GM19395 (cell line): ENCODE results near the gene LTV1.
"Not testable (repeated sequence)": the region's sequence is repeated elsewhere in the genome, so short reads cannot be mapped to it uniquely, and the experiment has no call there.

Experiments used
- ATAC-seq: cut with Tn5 transposase; IDR thresholded peaks from one replicate; pipeline ENCODE4 v1.9.1; 2021; ENCODE audit warnings: mild to moderate bottlenecking, moderate library complexity; ENCODE audit not compliant: unreplicated experiment

Gene LTV1

DNA sequence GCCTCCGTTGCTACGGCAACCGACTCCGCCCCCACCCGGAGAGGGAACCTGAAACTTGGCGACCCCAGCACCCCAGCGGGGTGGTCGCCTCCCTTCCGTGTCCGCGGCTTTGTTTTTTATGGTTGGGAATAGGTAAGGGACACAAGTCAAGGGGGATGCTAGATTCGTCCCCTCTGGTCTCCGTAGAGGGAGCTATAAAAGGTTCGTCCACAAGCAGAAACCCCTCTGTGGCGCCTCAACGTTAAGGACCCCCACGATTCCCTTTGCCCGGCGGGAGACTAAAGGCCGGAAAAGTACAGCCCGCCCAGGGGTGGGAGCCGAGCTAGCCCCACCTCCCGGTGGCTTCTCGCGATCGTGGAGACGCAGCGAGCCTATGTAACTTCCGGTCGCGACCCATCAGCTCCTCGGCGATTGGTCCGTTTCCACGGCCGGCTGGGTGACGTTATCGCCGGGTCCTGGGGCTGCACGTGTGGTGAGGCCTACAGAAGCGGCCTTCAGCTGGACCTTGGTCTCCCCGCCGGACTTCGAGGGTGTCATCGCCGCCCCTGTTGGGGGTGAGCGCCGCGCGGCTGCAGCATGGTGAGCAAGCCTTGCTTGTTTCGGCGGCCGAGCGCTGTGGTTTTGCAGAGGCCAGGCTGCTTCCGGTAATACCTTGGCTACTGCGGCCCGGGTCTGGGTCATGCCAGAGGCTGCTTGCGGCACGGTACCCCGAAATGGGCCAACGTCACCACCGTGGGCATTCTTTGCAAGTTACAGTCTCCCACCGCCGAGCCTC, at the start of gene LTV1:
LTV1 (plus strand) TSS at position 437 of the 775 bp plus-strand sequence; CDS start at position 577, 140 bp downstream.
- ATAC-seq: peak; percentile 100

- ATAC-seq: not testable (repeated sequence)
Measured at GRCh38 chr6:143796551-143796950, 46.6 kb upstream of the LTV1 start.

DNA sequence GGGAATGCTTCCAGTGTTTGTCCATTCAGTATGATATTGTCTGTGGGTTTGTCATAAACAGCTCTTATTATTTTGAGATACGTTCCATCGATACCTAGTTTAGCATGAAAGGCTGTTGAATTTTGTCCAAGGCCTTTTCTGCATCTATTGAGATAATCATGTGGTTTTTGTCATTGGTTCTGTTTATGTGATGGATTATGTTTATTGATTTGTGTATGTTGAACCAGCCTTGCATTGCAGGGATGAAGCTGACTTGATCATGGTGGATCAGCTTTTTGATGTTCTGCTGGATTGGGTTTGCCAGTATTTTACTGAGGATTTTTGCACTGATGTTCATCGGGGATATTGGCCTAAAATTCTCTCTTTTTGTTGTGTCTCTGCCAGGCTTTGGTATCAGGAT, 44.7 kb upstream of the LTV1 start:
- ATAC-seq: not testable (repeated sequence)

DNA sequence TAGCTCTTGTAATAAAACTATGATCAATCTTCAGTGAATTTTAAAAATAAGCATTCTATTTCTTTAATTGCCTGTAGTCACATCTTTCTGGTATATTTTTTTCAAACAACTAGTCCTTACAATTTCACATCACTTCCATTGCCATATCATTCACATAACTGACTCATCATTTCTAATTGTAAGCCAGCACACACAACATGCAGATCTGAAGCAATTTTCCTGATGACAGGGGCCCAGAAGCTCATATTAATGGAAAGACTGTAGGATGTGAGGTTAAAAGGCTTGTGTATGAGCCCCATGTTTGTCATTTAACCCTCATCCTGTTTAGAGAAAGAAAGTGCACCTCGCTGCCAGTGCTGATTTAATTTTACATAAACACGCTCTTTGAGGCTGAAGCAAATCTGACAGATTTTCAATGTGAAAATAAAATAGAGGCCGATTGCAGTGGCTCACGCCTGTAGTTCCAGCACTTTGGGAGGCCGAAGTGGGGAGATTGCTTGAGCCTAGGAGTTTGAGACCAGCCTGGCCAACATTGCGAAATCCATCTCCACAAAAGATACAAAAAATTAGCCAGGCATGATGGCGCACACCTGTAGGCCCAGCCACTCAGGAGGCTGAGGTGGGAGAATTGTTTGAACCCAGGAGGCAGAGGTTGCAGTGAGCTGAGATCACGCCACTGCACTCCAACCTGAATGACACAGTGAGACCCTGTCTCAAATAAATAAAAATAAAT, 40.1 kb upstream of the LTV1 start:
- ATAC-seq: no peak

- ATAC-seq: no peak
Measured at GRCh38 chr6:143803769-143804568, 39.2 kb upstream of the LTV1 start.

DNA sequence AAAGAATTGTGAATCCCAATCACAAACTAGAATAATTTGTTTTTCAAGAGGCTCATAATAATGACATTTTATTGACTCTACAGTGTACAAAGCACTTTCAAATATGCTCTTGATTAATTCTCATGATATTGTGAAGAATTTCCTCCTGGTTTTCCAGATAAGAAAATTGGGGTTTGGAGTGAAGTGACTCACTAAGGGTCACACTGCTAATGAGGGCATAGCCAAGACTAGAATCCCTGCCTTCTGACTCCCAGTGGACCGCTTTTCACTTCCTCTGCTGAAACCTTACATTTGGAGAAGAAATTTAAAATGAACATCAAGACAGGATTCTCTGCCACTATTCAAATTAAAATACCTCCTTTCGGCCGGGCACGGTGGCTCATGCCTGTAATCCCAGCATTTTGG, 38.3 kb upstream of the LTV1 start:
- no peak for ATAC-seq

DNA sequence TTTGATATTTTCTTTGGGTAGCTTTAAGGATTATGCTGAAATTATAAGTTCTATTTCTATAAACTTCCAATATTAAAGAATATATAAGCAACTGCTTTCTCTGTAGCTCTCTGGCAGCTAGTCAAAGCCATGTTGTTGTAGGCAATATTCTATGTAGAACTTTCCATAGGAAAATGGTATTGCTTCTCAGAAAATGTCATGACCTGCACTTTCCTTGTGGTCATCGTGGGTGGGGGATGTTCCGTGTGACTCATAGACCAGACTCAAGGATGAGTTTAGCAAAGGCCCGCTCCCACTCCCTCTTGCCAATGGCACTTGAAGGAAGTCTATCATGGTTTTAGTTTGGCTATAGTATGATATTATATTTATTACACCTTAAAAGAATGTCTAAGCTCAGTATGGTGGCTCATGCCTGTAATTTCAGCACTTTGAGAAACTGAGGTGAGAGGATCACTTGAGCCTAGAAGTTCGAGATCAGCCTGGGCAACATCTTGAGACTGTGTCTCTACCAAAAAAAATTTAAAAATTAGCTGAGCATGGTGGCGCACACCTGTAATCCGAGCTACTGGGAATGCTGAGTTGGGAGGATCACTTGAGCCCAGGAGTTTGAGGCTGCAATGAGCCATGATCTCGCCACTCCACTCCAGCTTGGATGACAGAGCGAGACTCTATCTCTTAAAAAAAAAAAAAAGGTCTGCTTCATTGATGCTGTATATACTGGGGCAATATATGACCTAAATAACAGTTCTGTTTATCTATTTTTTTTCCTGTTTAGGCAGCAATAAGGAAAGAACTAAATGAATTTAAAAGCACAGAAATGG, 36.6 kb upstream of the LTV1 start:
- no peak for ATAC-seq

GRCh38 chr6:143807103-143807772, 35.9 kb upstream of the LTV1 start:
- no peak for ATAC-seq

DNA sequence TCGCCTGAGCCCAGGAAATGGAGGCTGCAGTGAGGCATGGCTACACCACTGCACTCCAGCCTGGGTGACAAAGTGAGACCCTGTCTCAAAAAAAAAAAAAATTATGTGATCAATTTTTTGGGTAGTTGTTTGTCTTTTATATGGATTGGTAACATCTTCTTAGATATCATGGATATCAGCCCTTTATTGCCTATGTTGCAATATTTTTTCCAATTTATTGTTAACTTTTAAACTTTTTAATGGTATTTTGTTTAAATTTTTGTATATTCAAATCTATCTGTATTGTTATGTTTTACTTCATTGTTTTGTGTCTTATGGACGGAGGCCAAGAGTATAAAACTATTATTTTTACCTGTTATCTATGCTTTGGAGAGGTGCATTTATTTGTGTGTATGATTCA, 32.4 kb upstream of the LTV1 start:
- no peak for ATAC-seq

DNA sequence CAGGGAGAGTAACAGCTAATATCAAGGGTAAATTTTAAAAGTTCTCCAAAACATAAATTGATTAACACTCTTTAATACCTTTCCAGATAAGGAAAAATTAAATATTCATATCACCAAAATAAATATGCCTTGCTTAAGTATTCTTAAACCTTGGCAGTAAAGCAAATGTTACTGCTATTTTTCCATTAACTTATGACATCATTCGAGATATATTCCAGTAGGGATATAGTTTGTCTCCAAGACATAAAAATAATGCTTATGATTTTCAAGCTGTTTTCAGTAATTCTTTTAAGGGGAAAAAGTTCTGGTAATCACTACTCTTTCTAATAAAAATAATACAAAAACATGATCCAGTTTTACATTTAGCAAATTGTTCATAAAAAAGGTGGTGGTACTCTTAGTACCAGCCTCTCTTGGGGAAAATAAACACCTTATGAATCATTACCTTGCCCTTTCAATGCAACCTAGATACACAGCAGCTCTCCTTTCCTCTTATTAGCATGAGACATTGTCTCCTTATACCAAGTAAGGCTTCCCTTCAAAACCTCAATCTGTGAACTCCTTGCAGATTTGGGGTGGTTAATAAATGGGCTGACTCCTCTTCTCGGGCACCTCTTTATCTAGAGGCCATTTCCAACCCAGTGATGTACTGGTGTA, 31.5 kb upstream of the LTV1 start:
- no peak for ATAC-seq

- no peak for ATAC-seq
Measured at GRCh38 chr6:143817621-143818020, 25.5 kb upstream of the LTV1 start.

GRCh38 chr6:143821359-143821758, 21.8 kb upstream of the LTV1 start:
- ATAC-seq: no peak

- no peak for ATAC-seq
Measured at GRCh38 chr6:143822584-143823024, 20.5 kb upstream of the LTV1 start.

DNA sequence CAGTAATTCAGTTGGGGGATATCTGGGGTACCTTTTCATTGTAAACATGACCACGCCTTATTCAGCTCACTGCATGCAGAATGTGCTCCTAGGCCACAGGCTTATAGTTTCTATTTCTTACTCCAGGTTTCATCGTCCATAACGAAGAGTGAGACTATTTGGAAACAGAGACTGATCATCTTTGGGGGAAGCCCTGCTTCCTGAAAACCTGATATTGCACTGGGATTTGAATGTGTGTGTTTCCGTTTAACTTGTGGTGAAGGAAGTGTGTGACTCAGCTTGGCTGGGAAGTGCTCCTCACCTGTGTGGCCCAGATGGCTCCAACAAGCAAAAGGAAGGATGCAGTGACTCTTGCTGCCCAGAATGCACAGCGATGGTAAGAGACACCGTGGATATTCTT, 19.6 kb upstream of the LTV1 start:
- no peak for ATAC-seq

DNA sequence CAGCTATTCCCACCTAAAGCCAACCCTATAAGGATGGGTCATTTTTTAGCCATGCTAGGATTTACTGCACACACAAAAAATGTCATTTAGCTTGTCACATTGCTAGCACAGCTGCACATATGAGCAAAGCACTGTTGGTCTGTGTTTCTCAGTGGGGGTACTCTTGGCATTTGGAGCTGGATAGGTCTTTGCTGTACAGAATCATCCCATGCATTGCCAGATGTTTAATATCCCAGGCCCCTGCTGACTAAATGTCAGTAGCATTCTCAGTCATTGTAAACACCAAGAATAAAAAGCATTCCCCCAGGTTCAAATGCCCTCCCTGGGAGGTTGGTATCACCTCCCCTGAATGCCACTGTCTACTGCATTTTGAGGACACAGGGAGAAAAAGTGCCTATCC, 14.6 kb upstream of the LTV1 start:
- ATAC-seq: no peak

DNA sequence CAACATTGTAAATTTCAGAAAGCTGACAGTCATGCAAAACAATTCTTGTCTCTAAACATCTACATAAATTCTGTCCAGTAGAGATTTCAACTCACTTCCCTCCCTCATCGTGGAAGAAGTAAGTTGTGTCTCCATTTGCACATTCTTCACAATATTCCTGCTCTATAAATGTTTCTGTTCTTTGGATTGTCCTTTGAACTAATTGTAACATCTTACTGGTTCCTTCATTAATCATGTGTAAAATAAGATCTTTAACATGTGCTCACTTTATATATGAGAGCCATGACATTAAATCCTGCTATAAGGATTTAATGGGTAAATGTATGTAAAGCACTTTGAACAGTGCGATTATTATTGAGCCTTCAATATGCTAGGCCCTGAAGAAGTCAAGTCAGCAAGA, 7.0 kb upstream of the LTV1 start:
- ATAC-seq: no peak

GRCh38 chr6:143838395-143838794, 4.7 kb upstream of the LTV1 start:
- ATAC-seq: no peak

DNA sequence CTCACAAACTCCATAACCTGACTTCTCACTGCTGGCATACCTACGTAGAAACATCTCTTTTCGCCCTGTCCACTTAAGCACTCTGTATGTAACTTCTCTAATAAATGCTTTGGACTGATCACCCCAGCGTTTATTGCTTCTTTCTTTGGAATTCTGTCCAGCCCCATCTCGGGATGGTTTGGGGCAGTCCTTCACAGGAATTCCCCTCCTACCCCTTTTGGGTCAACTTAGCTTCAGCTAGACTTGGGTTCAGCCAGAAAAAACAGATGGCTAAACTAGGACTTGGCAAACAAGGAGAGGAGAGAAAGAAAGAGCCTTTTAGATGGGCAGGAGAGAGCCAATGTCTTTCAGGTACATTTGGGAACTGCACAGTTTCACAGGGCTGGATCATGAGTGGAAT, 3.9 kb upstream of the LTV1 start:
- no peak for ATAC-seq

- ATAC-seq: no peak
Measured at GRCh38 chr6:143840595-143841265, 2.4 kb upstream of the LTV1 start.
